Endothelial cell (in vitro differentiated cells): Measurements from ENCODE around the gene CCL8. TPM values are rescaled to one million over a fixed set of nuclear protein-coding genes. Genes with fewer than 3 reads are reported as not detected.

Experiments
- DNase-seq: peaks from one replicate; pipeline ENCODE4 v3.0.0; 2021; ENCODE audit warnings: low spot score
- H3K27ac Mint-ChIP-seq: one replicate; pipeline ENCODE4 v1.8.0; 2021; ENCODE audit warnings: mixed read lengths, inconsistent platforms; ENCODE audit not compliant: unreplicated experiment
- H3K27me3 Mint-ChIP-seq: one replicate; pipeline ENCODE4 v1.8.0; 2021; ENCODE audit warnings: mild to moderate bottlenecking, moderate library complexity, mixed read lengths, inconsistent platforms; ENCODE audit not compliant: unreplicated experiment
- H3K36me3 Mint-ChIP-seq: one replicate; pipeline ENCODE4 v1.8.0; 2021; ENCODE audit warnings: mild to moderate bottlenecking, low read depth, mixed read lengths, inconsistent platforms; ENCODE audit not compliant: unreplicated experiment
- H3K4me1 Mint-ChIP-seq: one replicate; pipeline ENCODE4 v1.8.0; 2021; ENCODE audit warnings: mild to moderate bottlenecking, mixed read lengths, inconsistent platforms; ENCODE audit not compliant: unreplicated experiment
- H3K4me3 Mint-ChIP-seq: one replicate; pipeline ENCODE4 v1.8.0; 2021; ENCODE audit warnings: mild to moderate bottlenecking, mixed read lengths, inconsistent platforms; ENCODE audit not compliant: unreplicated experiment
- H3K9me3 Mint-ChIP-seq: one replicate; pipeline ENCODE4 v1.8.0; 2021; ENCODE audit warnings: mixed read lengths, inconsistent platforms; ENCODE audit not compliant: unreplicated experiment
- CTCF ChIP-seq: fragments of 200-600 bp; sonication (generic); IDR thresholded peaks from one replicate; pipeline ENCODE4 v1.5.0; 2021; ENCODE audit warnings: antibody characterized with exemption; ENCODE audit not compliant: unreplicated experiment
- long read RNA-seq: library from polyadenylated mRNA; unstranded; transcript quantifications from one replicate; pipeline ENCODE4 v2.0.0, GENCODE V29; 2020; ENCODE audit not compliant: unreplicated experiment
- total RNA-seq: library from RNA; stranded (reverse); fragmentation: NEBNext Ultra II Directional; extraction: Animal tissue kit (Norgen Biotek cat#: 25700); gene quantifications from one replicate; pipeline ENCODE4 v1.2.1, GENCODE V29; 2021; ENCODE audit not compliant: unreplicated experiment

CCL8 gene
- total RNA-seq: not detected
- long read RNA-seq: 0 reads

- H3K36me3 Mint-ChIP-seq: no peaks in the 10 kb centered on the region
- H3K27me3 Mint-ChIP-seq: no peaks in the 10 kb centered on the region
- no peak within 1 kb of the TSS for H3K4me3 Mint-ChIP-seq
- no peaks in the 10 kb centered on the region for H3K9me3 Mint-ChIP-seq
- no peak within 1 kb of the TSS for H3K27ac Mint-ChIP-seq
- TF ChIP-seq CTCF: no peak
- no peaks in the 10 kb centered on the region for H3K4me1 Mint-ChIP-seq
- no peak for DNase-seq
These were observed at the start of gene CCL8 for GRCh38 chr17:34319039-34319483. Gene CCL8, plus strand, starts transcription at chr17:34319435. Its CDS starts 67 bp downstream, at chr17:34319502.

GRCh38 chr17:34269969-34270368 is 49.3 kb upstream of the CCL8 start, which contains the start of gene CCL7:
Gene CCL7, plus strand, starts transcription at chr17:34270221. Its CDS starts 70 bp downstream, at chr17:34270291.
- no peaks in the 10 kb centered on the region for H3K27me3 Mint-ChIP-seq
- H3K27ac Mint-ChIP-seq: no peak within 1 kb of the TSS
- H3K4me3 Mint-ChIP-seq: no peak within 1 kb of the TSS
- DNase-seq: no peak
- H3K4me1 Mint-ChIP-seq: no peaks in the 10 kb centered on the region
- no peaks in the 10 kb centered on the region for H3K9me3 Mint-ChIP-seq
- no peaks in the 10 kb centered on the region for H3K36me3 Mint-ChIP-seq
- no peak for TF ChIP-seq CTCF

GRCh38 chr17:34275881-34276280 is 43.4 kb upstream of the CCL8 start:
- H3K4me1 Mint-ChIP-seq: no peaks in the 10 kb centered on the region
- TF ChIP-seq CTCF: no peak
- H3K36me3 Mint-ChIP-seq: no peaks in the 10 kb centered on the region
- no peaks in the 10 kb centered on the region for H3K9me3 Mint-ChIP-seq
- H3K27me3 Mint-ChIP-seq: no peaks in the 10 kb centered on the region
- H3K27ac Mint-ChIP-seq: no peak overlapping the region
- H3K4me3 Mint-ChIP-seq: no peak overlapping the region
- no peak for DNase-seq

GRCh38 chr17:34276826-34277225 is 42.4 kb upstream of the CCL8 start:
- no peak for TF ChIP-seq CTCF
- DNase-seq: no peak
- Mint-ChIP-seq H3K9me3 (no peaks in the 10 kb centered on the region), H3K27me3 (no peaks in the 10 kb centered on the region), H3K4me1 (no peaks in the 10 kb centered on the region), H3K4me3 (no peak overlapping the region), H3K27ac (no peak overlapping the region), H3K36me3 (no peaks in the 10 kb centered on the region)

GRCh38 chr17:34283571-34283970 is 35.7 kb upstream of the CCL8 start:
- no peak for DNase-seq
- Mint-ChIP-seq H3K36me3 (no peaks in the 10 kb centered on the region), H3K27me3 (peaks cover 3% of the 10 kb centered on the region), H3K4me3 (no peak overlapping the region), H3K9me3 (no peaks in the 10 kb centered on the region), H3K4me1 (no peaks in the 10 kb centered on the region), H3K27ac (no peak overlapping the region)
- no peak for TF ChIP-seq CTCF
